DMS114 treated with DMSO at 0.1 percent for 48 hours (cell line): Measurements from ENCODE around the gene SHC2.
"Not testable (repeated sequence)": the region's sequence is repeated elsewhere in the genome, so short reads cannot be mapped to it uniquely, and the experiment has no call there.

ENCODE experiments used
- DNase-seq: peaks from one replicate; lab custom pipeline; 2025; ENCODE audit not compliant: unreplicated experiment; lab: John Stamatoyannopoulos, UW

The SHC2 gene

DNA sequence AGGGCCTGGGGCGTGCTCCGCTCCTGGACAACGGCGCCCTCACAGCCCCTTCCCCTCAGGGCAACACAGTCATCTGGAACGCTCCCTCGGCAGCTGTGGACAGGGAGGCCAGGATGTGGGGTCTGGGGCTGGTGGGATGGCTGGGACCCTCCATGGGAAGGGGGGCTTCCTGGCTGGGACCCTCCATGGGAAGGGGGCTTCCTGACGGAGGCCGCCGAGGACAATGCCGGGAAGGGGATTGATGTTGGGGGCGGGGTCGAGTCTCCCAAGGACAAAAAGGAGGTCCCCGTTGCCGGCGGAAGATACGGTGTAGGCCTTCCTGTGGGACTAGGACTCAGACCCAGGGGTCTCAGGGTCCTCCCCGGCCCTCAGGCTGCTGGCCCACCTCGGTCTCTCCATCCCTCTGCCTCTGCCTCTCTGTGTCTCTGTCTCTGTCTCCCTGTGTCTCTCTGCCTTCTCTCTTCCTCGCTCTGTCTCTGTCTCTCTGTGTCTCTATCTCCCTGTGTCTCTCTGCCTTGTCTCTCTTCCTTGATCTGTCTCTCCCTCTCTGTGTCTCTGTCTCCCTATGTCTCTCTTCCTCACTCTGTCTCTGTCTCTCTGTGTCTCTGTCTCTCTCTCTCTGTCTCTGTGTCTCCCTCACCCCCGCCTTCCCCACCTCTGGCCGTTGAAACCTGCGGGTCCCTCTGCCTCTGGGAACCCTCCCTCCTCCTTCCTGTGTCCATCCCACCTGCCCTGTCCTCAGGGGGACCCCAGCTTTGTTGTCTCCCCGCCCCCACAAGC lies 32.7 kb upstream of the SHC2 start:
- DNase-seq, result no peak

DNA sequence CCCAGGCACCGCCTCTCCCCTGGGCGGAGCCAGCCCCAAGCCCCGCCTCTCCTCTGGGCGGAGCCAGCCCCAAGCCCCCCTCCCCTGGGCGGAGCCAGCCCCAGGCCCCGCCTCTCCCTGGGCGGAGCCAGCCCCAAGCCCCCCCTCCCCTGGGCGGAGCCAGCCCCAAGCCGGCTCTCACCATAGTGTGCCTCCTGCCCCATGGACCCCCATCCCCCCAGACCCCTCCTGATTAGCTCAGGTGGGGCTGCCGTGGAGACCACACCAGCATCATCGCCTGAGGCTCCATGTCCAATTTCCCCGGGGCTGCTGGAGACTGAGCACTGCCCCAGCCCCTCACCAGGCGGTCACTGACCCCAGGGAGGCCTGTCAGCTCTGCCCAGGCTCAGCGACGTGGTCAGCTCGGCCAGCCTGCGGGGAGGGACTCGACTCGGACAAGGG lies 31.3 kb upstream of the SHC2 start:
- DNase-seq, result no peak

DNA sequence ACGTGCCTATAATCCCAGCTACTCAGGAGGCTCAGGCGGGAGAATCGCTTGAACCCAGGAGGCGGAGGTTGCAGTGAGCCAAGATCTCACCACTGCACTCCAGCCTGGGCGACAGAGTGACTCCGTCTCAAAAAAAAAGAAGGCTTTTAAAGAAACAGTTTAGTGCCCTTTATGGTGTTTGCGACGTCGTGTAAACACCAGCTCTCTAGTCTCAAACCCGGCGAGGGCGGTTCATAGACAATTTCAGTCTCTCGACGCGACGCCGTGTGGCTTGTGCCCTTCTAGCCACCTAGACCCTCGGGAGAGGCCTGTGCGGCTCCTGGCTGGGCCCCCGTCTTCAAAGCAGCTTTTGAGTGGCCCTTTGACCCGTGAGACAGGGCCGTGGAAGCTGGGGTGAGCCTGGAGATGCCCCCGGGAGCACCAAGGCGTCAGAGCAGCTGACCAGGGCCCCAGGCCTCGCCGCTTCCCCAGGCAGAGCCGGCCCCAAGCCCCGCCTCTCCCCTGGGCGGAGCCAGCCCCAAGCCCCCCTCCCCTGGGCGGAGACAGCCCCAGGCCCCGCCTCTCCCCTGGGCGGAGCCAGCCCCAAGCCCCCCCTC lies 30.4 kb upstream of the SHC2 start:
- no peak for DNase-seq

DNA sequence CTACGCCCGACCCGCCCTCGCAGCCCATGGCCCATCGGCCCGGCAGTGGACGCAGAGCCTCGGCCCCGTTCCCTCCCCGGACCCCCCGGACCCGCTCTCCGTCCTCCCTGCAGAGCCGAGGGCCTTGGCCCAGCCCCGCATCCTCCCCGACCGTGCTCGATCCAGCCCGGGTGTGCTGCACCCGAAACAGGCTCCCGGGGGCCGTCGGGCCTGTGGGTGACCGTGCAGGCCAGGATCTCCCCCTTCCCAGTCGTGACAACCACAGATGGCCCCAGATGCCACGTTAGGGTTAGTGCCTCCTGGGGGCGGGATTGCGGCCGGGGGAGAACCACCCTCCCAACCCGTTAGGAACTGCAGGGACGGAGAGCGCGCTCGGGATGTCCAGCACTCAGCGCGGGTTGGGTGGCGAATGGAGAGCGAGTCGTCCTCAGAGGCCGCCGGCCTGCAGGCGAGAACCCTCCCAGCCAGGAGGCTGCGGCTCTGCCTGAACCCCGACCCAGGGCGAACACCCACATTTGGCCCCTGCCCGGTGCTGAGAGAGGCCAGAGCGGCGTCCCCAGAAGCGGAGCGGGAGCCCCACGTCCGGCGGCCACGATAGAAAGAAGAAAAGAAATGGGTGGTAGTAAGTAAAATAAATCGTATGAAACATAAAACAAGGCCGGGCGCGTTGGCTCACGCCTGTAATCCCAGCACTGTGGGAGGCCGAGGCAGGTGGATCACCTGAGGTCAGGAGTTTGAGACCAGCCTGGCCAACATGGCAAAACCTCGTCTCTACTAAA lies 28.8 kb upstream of the SHC2 start:
- no peak for DNase-seq

DNA sequence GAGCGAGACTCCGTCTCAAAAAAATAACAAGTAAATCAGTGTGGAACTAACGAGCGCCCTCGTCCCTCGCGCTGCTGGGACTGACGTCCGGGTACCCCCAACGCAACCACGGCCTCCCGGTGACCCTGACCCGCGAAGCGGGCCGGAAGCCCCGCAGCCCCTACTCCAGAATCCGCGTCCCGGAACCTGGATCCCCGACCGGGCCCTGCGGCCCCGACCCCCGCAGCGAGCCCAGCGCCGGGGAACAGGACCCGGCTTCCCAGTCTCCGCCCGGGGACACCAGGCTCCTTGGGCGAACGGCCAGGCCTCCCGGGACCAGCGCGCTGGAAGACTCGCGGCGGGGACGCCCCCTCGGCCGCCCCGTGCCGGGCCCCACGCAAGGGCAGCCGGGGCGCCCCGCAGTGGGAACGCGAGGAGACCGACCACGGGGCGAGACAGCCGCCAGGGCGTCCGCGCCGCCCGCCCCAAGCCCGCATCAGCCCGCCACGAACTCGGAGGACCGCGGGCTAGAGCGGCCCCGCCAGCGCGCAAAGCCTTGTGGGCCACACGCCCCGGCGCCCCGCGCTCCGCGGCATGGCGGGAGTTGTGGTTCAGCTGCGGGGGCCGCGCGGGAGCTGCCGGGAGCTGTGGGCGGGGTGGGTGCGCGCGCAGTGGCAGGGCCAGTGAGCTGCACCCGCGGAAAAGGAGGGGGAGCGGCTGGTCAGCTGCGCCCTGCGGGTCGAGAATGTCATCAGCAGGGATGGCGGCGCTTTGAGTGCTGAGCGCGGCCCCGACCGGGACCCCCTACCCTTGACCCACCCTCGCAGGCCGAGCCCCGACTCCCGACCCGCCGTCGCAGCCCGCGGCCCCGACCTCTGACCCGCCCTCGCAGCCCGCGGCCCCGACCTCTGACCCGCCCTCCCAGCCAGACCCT lies 27.9 kb upstream of the SHC2 start:
- peak; percentile 69 for DNase-seq

DNA sequence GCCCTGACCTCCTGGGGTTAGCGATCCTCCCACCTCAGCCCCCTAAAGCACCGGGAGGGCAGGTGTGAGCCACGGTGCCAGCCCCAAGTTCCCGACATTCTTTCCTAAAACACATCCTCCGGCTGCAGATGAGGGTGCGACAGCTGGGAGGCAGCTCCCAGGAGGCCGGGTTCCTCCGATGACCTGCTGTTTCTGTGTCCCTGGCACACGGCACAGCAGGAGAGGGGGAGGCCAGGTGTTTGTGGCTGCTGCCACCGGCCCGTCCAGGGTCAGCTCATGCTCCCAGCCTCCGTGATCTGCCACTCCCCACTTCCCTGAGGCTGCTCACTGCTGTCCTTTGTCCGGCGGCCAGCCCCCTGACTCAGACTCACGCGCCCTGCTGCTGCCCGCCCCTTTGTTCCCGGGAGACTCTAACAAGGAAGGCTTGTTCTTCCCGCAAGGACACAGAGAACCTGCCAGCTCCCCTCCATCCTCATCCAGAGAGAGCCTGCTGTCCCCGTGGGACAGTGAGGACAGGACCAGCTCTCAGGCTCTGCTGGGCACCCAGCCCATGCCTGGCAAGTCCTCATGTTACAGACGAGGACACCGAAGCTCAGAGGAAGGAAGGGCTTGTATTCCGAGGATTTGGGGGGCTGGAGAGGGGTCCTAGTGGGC lies 24.9 kb upstream of the SHC2 start:
- no peak for DNase-seq

DNA sequence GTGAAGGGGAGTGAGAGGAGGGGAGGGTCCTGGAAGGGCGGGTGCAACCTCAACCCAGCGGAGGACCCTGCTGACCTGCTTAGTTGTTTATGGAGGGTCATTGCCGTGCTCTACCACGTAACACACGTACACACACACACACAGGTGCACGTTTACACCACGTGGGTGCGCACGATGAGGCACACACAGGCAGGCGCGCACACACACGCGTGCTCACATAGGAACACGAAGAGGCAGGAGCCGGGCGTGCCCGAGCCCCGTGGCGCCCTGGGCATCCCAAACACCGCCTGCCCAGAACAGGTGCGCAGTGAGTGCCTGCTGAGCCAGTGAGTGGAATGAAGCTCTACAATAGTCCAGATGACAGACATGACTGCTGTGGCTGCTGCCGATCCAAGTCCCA lies 24.2 kb upstream of the SHC2 start:
- no peak for DNase-seq

DNA sequence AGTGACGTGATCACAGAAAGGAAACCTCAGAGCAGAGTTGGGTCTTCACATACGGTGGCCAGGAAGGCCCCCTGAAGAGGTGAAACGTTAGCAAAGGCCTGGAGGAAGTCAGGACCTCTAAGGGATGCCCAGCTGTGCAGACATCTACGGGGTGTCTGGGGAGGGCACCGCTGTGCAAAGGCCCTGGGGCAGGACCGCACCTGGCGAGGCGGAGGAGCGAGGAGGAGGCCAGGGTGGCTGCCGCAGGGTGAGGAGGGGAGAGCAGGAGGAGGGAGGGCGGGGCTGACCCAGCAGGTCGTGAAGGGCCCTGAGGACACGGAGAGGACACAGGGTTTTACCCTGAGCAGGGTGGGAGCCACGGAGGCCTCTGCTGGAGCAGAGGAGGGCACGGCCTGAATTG lies 23.7 kb upstream of the SHC2 start:
- no peak for DNase-seq

DNA sequence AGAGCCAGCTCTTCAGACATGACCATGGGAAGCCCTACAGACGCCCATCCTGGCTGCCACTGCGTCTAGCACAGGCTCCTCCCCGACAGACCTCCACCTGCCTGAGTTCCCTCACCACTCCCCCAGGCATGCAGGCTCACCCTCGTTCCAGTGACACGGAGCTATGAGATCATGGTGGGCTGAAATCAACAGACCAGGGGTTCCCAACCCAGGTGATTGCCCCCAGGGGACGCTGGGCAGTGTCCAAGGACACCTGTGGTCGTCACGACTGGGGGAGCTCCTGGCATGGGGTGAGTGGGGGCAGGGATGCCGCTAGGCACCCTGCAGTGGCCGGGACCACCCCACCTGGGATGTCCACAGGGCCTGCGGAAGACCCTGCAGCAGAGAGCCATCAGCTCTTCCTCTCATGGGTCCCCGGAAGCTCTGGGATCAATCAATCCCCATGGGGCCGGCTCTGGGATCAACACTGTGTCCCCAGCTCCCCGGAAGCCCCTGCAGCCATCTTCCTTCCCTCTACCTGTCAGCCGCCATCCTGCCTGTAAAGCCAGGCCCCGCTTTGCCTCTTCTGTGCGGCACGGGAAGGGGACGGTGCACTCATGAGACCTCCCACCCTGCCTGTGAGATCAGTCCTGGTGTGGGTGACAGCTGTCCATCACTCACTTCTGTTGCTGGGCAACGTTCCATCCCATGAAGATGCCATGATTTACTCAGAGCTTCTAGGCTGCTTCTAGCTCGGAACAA lies 22.7 kb upstream of the SHC2 start:
- DNase-seq, result no peak

DNA sequence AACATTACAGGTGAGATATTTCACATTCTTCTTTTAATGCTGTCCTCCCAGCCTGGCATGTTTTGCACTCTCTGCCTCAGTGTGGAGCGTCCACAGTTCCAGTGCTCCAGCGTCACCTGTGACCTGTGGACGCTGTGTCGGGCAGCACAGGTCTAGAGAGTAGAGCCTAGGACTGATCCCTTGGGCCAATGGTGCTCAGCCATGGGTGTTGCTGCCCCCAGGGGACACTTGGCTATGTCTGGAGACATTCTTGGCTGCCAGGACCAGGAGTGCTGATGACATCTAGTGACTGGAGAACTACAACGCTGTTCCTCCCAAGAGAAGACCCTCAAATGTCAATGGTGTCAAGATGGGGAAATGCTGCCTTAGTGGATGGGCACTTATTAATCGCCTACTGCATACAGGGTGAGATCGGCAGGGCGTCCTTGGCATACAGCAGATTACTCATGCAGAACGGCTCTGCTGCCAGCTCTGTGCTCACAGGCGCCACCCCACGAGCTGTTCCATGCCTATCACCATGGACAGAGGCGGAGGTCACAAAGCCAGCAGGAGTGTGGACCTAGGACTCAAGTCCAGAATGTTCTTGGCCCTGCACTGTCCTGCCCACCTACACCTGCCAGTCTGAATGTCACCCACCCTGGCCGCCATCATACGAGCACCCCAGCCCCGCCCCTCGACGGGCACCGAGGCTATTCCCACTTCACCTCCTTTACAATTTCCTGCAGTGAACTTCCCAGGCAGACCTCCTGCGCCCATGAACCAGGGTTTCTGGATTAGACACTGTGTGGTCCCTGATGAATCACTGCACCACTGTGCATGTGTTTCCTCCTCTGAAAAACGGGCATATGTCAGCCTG lies 21.6 kb upstream of the SHC2 start:
- no peak for DNase-seq

DNA sequence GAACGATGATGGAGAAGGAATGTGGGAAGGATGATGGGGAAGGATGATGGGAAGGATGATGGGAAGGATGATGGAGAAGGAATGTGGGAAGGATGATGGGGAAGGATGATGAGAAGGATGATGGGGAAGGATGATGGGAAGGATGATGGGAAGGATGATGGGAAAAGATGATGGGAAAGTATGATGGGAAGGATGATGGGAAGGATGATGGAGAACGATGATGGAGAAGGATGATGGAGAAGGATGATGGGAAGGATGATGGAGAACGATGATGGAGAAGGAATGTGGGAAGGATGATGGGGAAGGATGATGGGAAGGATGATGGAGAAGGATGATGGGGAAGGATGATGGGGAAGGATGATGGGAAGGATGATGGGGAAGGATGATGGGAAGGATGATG lies 20.3 kb upstream of the SHC2 start:
- not testable (repeated sequence) for DNase-seq

DNA sequence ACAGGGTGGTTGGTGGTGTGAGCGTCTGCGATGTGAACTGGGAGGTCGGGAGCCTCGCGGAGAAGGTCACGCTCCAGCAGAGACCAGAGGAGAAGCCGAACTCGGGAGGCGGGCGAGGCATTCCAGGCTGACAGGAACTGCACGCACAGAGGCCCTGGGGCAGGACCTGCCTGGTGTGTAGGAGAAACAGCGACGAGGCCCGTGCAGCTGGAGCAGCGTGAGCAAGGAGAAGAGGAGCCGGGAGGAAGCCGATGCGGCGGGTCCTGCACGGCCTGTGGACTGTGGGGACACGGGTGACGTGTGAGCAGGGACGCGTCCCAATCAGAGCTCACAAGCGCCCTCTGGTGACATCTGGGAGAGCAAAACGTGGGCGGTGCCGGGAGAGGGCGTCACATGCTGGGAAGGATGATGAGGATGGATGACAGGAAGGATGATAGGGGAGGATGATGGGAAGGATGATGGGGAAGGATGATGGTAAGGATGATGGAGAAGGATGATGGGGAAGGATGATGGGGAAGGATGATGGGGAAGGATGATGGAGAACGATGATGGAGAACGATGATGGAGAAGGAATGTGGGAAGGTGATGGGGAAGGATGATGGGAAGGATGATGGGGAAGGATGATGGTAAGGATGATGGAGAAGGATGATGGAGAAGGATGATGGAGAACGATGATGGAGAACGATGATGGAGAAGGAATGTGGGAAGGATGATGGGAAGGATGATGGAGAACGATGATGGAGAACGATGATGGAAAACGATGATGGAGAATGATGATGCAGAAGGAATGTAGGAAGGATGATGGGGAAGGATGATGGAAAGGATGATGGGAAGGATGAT lies 19.4 kb upstream of the SHC2 start:
- no peak for DNase-seq

DNA sequence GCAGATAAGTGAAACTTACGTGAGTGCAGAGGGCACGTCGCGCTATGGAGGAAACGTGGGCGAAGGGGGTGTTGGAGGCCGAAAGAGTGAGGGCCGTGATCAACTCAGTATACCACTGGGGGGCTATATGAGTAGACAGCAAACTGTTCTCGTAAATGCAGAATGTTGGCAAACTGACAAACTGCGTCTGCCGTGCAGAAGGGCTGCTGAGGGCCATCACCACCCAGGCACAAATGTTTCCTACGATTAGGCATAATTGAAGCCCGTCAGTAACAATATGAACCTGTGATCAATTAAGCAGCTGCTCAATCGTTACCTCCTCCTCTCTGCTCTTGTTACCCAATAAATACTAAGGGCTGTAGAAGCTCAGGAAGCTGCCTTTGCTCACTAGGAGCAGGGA lies 18.1 kb upstream of the SHC2 start:
- DNase-seq, result no peak

DNA sequence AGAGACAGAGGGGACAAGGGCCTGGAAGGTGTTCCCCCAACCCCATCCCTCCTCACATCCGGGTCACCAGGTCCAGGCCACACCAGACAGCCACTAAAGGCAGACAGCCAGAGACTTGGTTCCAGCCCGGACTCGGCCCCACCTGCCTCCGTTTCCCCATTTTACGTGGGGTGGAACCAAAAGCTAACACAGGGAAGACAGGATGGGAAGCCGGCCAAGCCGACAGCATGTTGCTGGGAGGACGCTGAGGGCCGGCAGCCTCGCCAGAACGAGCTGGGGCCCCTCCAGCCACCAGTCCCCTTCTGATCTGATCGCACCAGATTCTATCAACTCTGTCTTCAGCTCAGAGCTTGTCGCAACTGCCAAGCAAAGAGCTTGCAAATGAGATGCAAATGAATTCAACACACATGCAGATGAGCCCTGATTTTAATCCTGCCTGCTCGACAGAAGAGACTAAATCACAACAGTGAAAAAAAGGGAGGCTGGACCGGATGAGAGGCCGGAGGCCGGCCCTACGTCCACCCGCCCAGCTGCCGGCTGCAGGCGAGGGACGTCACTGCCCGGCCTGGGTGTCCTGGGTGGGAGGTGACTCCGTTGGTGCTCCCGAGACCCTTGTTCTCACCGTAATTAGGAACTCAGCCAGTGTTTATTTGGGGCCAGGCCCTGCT lies 17.5 kb upstream of the SHC2 start:
- DNase-seq, result no peak

DNA sequence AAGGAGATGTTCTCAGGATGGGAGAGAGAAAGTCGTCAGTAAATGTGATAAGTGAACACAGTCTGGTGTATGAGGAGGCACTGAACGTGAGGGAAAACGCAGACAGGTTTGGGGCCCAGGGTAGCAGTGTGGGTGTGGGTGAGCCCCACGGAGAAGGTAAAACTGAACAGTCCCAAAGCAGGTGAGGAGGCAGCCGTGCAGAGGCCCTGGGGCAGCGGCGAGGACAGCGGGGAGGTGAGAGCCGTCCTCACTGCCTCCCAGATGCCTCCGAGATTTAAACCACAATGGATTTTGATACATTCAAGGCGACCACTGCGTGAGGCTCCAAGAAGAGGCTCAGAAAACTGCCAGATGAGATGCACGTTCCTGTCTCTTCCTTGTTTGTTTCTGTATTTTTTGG lies 14.5 kb upstream of the SHC2 start:
- DNase-seq, result no peak

DNA sequence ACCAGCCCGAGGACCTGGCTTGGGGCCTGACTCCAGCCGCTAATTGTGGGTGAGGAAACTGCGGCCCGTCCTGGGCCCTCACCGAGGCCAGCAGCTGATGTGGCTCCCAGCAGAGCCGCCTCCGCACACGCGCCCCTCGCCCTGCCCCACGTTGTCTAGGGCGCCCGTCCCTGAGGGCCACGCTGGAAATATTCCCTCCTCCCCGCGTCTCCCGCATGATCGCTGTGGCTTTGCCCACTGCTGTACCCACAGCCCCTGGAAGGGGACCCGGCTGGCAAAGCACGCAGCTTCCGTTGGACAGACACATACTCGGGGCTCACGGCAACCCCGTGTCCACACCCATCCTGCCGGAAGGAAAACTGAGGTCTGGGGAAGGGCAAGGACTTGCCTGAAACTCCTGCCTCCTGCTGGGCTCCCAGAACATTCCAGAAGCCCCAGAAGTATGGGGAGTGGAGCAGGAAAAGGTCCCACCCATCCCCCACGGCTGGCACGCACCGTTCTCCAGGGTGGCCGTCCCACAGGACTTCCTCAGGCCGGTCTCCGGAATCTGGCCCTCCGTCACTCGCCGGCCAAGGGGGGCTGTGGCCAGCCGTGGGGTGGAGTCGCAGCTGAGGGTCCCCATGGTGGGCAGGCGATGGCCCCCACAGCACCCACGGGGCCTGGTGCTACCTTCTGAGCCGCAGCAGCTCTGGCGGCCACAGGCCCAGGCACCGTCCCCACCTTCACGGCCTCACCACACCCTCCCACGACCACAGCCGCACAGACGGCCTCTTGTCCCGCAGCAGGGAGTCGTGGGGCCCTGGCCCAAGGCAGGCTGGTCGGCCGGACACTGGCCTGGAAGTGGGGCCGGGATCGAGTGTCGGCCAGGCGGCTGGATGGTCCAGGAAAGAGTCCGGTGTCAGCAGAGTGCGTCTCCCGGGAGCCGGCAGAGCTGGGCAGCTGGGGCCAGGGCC lies 13.6 kb upstream of the SHC2 start:
- no peak for DNase-seq
